Adrenal gland (tissue), 12 donors: ENCODE data around the gene KIAA1191. TPM values are rescaled to one million over a fixed set of nuclear protein-coding genes. Genes with fewer than 3 reads are reported as not detected.

Source experiments
- DNase-seq, 7 donors: peaks; one replicate each; pipeline ENCODE4 v3.0.0-alpha.2; 2019 to 2020
- H3K27ac ChIP-seq, 5 donors: fragments of 200-600 bp; sonication (generic) in 4 of 5; 1 replicate in 3 of 5; 2 replicates in 2 of 5; pipeline versions ENCODE4 v1.5.1 to v1.8.0; 2016 to 2020; ENCODE audit warnings: mild to moderate bottlenecking in 1 of 5
- H3K27me3 ChIP-seq: fragments of 200-600 bp; 2 replicates; pipeline ENCODE4 v1.8.0; 2021
- H3K36me3 ChIP-seq, 2 donors: fragments of 200-600 bp; replicated peaks in 1 of 2; 1 replicate in 1 of 2; 2 replicates in 1 of 2; pipeline versions ENCODE4 v1.5.1 to v1.8.0; 2018 to 2022
- H3K4me1 ChIP-seq, 2 donors: fragments of 200-600 bp; replicated peaks in 1 of 2; 1 replicate in 1 of 2; 2 replicates in 1 of 2; pipeline versions ENCODE4 v1.5.1 to v1.8.0; 2018 to 2021
- H3K4me3 ChIP-seq, 4 donors: fragments of 200-600 bp; sonication (generic) in 3 of 4; one replicate each; pipeline ENCODE4 v1.5.1; 2016 to 2018
- H3K9me3 ChIP-seq, 3 donors: fragments of 200-600 bp; sonication (generic) in 1 of 3; replicated peaks in 1 of 3; 1 replicate in 2 of 3; 2 replicates in 1 of 3; pipeline versions ENCODE4 v1.5.1 to v1.8.0; 2016 to 2021
- POLR2A ChIP-seq, 2 donors: fragments of 450-650 bp; IDR thresholded peaks; one replicate each; pipeline ENCODE4 v1.6.1; 2017; ENCODE audit warnings: antibody characterized with exemption in 2 of 2, mild to moderate bottlenecking in 2 of 2, moderate library complexity in 1 of 2
- WGBS, 4 donors: extraction: QIAGEN DNeasy Blood & Tissue Kit in 2 of 4; methylation state at CpG; one replicate each; pipeline versions ENCODE4 v1.1.5 to v1.1.7; 2013 to 2017; 5-methylcytosine and 5-hydroxymethylcytosine counted together
- intact Hi-C, 2 donors: fragments of 100-400 bp; cut with DNase I; formaldehyde crosslinking; loops; one replicate each; pipeline versions ENCODE4 v1.14.1 to v1.15.0; 2022 to 2023
- polyA plus RNA-seq, 3 donors: library from polyadenylated mRNA; stranded (reverse); fragments of 200-250 nt in 2 of 3; fragments of 350-450 nt in 1 of 3; fragmentation: Illumina TruSeq in 1 of 3; extraction: RNeasy Lipid Tissue Mini Kit (QIAGEN cat#74804) in 1 of 3; gene quantifications; one replicate each; pipeline ENCODE4 v1.2.3, GENCODE V29; 2013 to 2014
- total RNA-seq, 9 donors: library from RNA; depleted of rRNA in 4 of 9; stranded (reverse); fragments of >200 nt in 4 of 9; fragments of 120-200 nt in 1 of 9; fragmentation: NEBNext Ultra II Directional in 1 of 9; extraction: Animal tissue kit (Norgen Biotek cat#: 25700) in 1 of 9; gene quantifications; one replicate each; pipeline versions ENCODE4 v1.1.0 to v1.2.4, GENCODE V29; 2013 to 2023
- TF ChIP-seq, protein P1 (sequence below), 6 experiments: fragments of 450-650 bp in 4 of 6; fragments of 200-600 bp in 2 of 6; sonication (generic) in 1 of 6; IDR thresholded peaks; 1 replicate in 5 of 6; 2 replicates in 1 of 6; pipeline versions ENCODE4 v1.5.1 to v1.8.0; 2016 to 2021; ENCODE audit warnings: antibody characterized with exemption in 6 of 6, mild to moderate bottlenecking in 2 of 6, moderate library complexity in 1 of 6
- donor health status: healthy with polysubstance abuse.
- donor health status: Bipolar disorder and iron deficiency.
- donor health status: DM: yes; HTN: yes; CAD: no.
- donor health status: DM: no; HTN: no; CAD: no.
- donor health status: DM: no; HTN: no; CAD: no.
- donor health status: DM: yes; HTN: yes; CAD: no.

KIAA1191 gene
- total and polyA plus RNA-seq, 12 donors: 52.9 to 127 (median 99.2) TPM

DNA sequence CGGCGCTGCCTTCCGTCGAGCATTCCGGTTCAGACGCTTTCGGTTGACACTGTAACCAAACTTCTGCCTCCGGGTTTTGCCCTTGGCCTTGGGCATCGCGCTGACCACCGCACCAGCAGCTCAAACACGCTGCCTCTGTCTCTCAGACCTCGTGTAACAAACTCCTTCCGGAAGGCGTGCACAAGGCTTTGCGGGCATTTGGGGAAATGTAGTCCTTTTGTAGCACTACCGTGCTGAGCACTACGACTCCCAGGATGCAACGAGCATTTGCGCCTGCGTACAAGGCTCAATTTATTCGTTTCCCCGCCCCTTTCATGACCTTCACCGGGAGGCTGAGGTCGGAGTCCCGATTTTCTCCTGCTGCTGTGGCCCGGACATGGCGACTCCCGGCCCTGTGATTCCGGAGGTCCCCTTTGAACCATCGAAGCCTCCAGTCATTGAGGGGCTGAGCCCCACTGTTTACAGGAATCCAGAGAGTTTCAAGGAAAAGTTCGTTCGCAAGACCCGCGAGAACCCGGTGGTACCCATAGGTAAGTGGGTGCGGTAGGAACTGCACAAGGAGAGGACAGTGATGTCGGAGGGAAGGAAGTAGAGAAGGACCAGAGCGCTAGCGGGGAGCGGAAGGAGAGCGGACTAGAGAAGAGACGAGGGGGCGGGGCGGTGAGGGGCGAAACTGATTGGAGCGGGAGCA, 27.0 kb upstream of the KIAA1191 start, which contains the start of the genes HIGD2A and NOP16:
Gene HIGD2A, plus strand, starts transcription at position 308 of the 691 bp plus-strand sequence. Its CDS starts 69 bp downstream, at position 377.
Gene NOP16, minus strand, starts transcription at position 155 of the 691 bp plus-strand sequence. Its CDS starts 59 bp downstream, at position 96.
- peak within 1 kb of the TSS; percentile 17 to 89 (median 80) for H3K4me3 ChIP-seq
- peaks cover 12 to 24% of the 10 kb centered on the region in 2 donors for H3K4me1 ChIP-seq
- no peaks in the 10 kb centered on the region for H3K9me3 ChIP-seq
- intact Hi-C loops: loop anchor here in 1 of 2 donors (2.0 kb wide), 1 partner anchor 26 kb away; no protein-coding TSS in a partner anchor
- H3K27me3 ChIP-seq: no peaks in the 10 kb centered on the region
- H3K27ac ChIP-seq: peak within 1 kb of the TSS; percentile 92 to 99 (median 96)
- H3K36me3 ChIP-seq: peaks cover 0 to 46% of the 10 kb centered on the region in 2 donors
- WGBS, 4 donors: 0 to 1% (median 0%) methylated on average over 36 to 47 of the region's 47 CpGs
- peak; percentile 99 to 100 (median 100) for DNase-seq
- TF ChIP-seq POLR2A (IDR thresholded peaks at IDR 0.05): peak in 1 of 2 donors; percentile 7
- TF ChIP-seq, protein P1, sequence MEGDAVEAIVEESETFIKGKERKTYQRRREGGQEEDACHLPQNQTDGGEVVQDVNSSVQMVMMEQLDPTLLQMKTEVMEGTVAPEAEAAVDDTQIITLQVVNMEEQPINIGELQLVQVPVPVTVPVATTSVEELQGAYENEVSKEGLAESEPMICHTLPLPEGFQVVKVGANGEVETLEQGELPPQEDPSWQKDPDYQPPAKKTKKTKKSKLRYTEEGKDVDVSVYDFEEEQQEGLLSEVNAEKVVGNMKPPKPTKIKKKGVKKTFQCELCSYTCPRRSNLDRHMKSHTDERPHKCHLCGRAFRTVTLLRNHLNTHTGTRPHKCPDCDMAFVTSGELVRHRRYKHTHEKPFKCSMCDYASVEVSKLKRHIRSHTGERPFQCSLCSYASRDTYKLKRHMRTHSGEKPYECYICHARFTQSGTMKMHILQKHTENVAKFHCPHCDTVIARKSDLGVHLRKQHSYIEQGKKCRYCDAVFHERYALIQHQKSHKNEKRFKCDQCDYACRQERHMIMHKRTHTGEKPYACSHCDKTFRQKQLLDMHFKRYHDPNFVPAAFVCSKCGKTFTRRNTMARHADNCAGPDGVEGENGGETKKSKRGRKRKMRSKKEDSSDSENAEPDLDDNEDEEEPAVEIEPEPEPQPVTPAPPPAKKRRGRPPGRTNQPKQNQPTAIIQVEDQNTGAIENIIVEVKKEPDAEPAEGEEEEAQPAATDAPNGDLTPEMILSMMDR (IDR thresholded peaks at IDR 0.05): peak in 3 of 6 experiments; percentile 28 to 51 (median 44)

DNA sequence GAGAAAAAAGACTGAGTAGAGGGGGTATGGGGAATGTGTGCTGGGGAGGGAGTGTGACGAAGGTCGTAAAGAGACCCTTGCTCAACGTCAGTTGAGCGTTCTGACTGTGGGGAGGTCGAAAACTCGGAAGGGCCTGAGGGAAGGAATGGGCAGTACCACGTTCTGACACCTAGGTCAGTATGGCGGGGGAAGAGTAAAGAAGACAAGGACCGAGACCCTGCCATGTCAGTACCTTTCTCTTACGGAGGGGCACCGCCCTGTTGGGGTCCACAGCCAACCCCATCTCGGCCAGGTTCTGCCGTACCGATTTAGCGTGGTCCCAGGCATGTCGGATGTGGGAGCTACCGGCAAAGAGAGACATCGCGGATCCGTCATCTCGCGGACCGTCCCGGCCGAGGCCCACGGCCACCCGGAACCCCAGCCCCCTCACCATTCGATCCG, 26.5 kb upstream of the KIAA1191 start:
- no peaks in the 10 kb centered on the region for H3K27me3 ChIP-seq
- H3K9me3 ChIP-seq: no peaks in the 10 kb centered on the region
- H3K4me3 ChIP-seq: peak overlapping the region; percentile 17 to 89 (median 73)
- peaks cover 0 to 46% of the 10 kb centered on the region in 2 donors for H3K36me3 ChIP-seq
- intact Hi-C loops: loop anchor here in 1 of 2 donors (2.0 kb wide), 1 partner anchor 27 kb away; no protein-coding TSS in a partner anchor
- peak overlapping the region in 2 of 5 donors; percentile 96 to 99 for H3K27ac ChIP-seq
- peak in 1 of 7 donors; percentile 28 for DNase-seq
- TF ChIP-seq POLR2A (IDR thresholded peaks at IDR 0.05): no peak
- TF ChIP-seq, protein P1 (IDR thresholded peaks at IDR 0.05): no peak
- WGBS, 4 donors: 0 to 1% (median 0%) methylated on average over 18 to 29 of the region's 29 CpGs
- peaks cover 12 to 24% of the 10 kb centered on the region in 2 donors for H3K4me1 ChIP-seq

DNA sequence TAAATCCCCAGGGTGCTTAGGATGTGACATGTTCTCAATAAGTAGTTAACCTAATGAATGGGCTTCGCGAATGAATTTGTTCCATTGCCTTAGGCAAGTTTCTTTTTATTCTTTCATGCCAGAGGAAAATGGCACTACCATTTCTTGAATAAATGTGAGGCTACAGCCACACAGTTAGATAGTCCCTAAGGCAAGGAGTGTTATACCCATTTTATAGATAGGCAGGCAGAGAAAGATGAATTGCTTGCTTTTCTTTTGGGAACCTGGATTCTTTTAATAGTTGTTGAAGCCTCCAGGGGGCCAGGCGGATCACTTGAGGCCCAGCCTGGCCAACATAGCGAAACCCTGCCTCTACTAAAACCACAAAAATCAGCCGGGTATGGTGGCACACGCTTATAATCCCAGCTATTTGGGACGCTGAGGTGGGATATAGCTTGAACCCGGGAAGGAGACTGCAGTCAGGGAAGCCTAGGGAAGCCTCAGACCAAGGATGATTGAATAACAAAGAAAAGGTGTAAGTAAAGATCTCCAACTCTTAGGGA, 25.9 kb upstream of the KIAA1191 start:
- WGBS, 4 donors: 41 to 47% (median 44%) methylated on average over 8 of the region's 8 CpGs
- H3K4me1 ChIP-seq: peaks cover 12 to 24% of the 10 kb centered on the region in 2 donors
- H3K4me3 ChIP-seq: peak overlapping the region in 2 of 4 donors; percentile 80 to 89
- TF ChIP-seq POLR2A (IDR thresholded peaks at IDR 0.05): no peak
- TF ChIP-seq, protein P1 (IDR thresholded peaks at IDR 0.05): no peak
- H3K9me3 ChIP-seq: no peaks in the 10 kb centered on the region
- H3K27ac ChIP-seq: no peak overlapping the region
- no peak for DNase-seq
- H3K27me3 ChIP-seq: no peaks in the 10 kb centered on the region
- intact Hi-C loops: no loop called here
- peaks cover 0 to 44% of the 10 kb centered on the region in 2 donors for H3K36me3 ChIP-seq

GRCh38 chr5:176386491-176386890, 24.9 kb upstream of the KIAA1191 start:
- peaks cover 0 to 36% of the 10 kb centered on the region in 2 donors for H3K36me3 ChIP-seq
- no peak overlapping the region for H3K27ac ChIP-seq
- no peak overlapping the region for H3K4me3 ChIP-seq
- H3K9me3 ChIP-seq: no peaks in the 10 kb centered on the region
- H3K27me3 ChIP-seq: no peaks in the 10 kb centered on the region
- intact Hi-C loops: no loop called here
- WGBS, 4 donors: 56 to 71% (median 63%) methylated on average over 1 of the region's 1 CpG
- H3K4me1 ChIP-seq: peaks cover 12 to 24% of the 10 kb centered on the region in 2 donors
- DNase-seq: no peak
- TF ChIP-seq POLR2A (IDR thresholded peaks at IDR 0.05): no peak
- TF ChIP-seq, protein P1 (IDR thresholded peaks at IDR 0.05): no peak
